PC-3 (cell line): Measurements from ENCODE around the gene MAD1L1.

ENCODE experiments used
- CTCF ChIP-seq: fragments of 300-600 bp; sonication (generic); conservative IDR thresholded peaks from 2 replicates; pipeline ENCODE4 v1.5.1; 2017; ENCODE audit warnings: antibody characterized with exemption, low read depth, mild to moderate bottlenecking, low read length
- EZH2 ChIP-seq: fragments of 300-600 bp; sonication (generic); IDR thresholded peaks from one replicate; pipeline ENCODE4 v1.6.1; 2017; ENCODE audit warnings: antibody characterized with exemption, mild to moderate bottlenecking, low read length; ENCODE audit not compliant: unreplicated experiment

- TF ChIP-seq CTCF (no peak), EZH2 (no peak)
Measured at GRCh38 chr7:1914321-1914720, 318.4 kb downstream of the MAD1L1 start.
